Upper lobe of left lung (tissue), 6 donors: ENCODE data around the gene GTPBP4. TPM values are rescaled to one million over a fixed set of nuclear protein-coding genes. Genes with fewer than 3 reads are reported as not detected.

Experiments
- ATAC-seq, 2 donors: fragments of 200-7000 bp; cut with Tn5 transposase; one replicate each; pipeline ENCODE4 v1.9.1; 2022; ENCODE audit warnings: mild to moderate bottlenecking in 2 of 2, moderate library complexity in 2 of 2; ENCODE audit not compliant: low FRiP score in 2 of 2
- DNase-seq, 2 donors: peaks; one replicate each; pipeline ENCODE4 v3.0.0-alpha.2; 2019 to 2020
- H3K27ac ChIP-seq, 4 donors: fragments of 200-600 bp; sonication (generic); one replicate each; pipeline ENCODE4 v1.5.1; 2016 to 2019
- H3K27me3 ChIP-seq, 4 donors: fragments of 200-600 bp; sonication (generic); one replicate each; pipeline ENCODE4 v1.5.1; 2017 to 2019
- H3K36me3 ChIP-seq, 4 donors: fragments of 200-600 bp; sonication (generic); one replicate each; pipeline ENCODE4 v1.5.1; 2016 to 2019
- H3K4me1 ChIP-seq, 4 donors: fragments of 200-600 bp; sonication (generic); one replicate each; pipeline ENCODE4 v1.5.1; 2018 to 2019
- H3K4me3 ChIP-seq, 4 donors: fragments of 200-600 bp; sonication (generic); one replicate each; pipeline ENCODE4 v1.5.1; 2017 to 2019; ENCODE audit warnings: mild to moderate bottlenecking in 2 of 4, moderate library complexity in 1 of 4
- H3K9me3 ChIP-seq, 4 donors: fragments of 200-600 bp; sonication (generic); one replicate each; pipeline ENCODE4 v1.5.1; 2018 to 2019
- EP300 ChIP-seq, 4 donors: sonication (generic); formaldehyde crosslinking; IDR thresholded peaks; one replicate each; pipeline ENCODE4 v1.5.1; 2017; ENCODE audit warnings: antibody characterized with exemption in 4 of 4, control low read depth in 2 of 4
- POLR2A ChIP-seq, 4 donors: fragments of 450-650 bp; IDR thresholded peaks; one replicate each; pipeline ENCODE4 v1.5.1; 2016 to 2017; ENCODE audit warnings: antibody characterized with exemption in 4 of 4, mild to moderate bottlenecking in 2 of 4
- POLR2AphosphoS5 ChIP-seq, 2 donors: sonication (generic); formaldehyde crosslinking; IDR thresholded peaks; one replicate each; pipeline ENCODE4 v1.5.1; 2017; ENCODE audit warnings: antibody characterized with exemption in 2 of 2
- WGBS, 2 donors: methylation state at CpG; one replicate each; pipeline ENCODE4 v1.1.5; 2017 to 2018; 5-methylcytosine and 5-hydroxymethylcytosine counted together
- total RNA-seq, 6 donors: library from RNA; depleted of rRNA in 4 of 6; stranded (reverse); fragments of >200 nt in 4 of 6; gene quantifications; one replicate each; pipeline versions ENCODE4 v1.1.0 to v1.2.1, GENCODE V29; 2016 to 2021
- TF ChIP-seq, protein P1 (sequence below), 6 experiments: fragments of 450-650 bp in 4 of 6; fragments of 200-600 bp in 2 of 6; sonication (generic) in 2 of 6; IDR thresholded peaks; one replicate each; pipeline ENCODE4 v1.5.1; 2016 to 2019; ENCODE audit warnings: antibody characterized with exemption in 6 of 6
- donor health status: DM: no; HTN: no; CAD: no; lungs with moderate emphysema.
- donor health status: DM: no; HTN: yes; CAD: no; lungs with severe emphysema.

The GTPBP4 gene
- total RNA-seq, 6 donors from 2014 or later = 22.0 to 41.9 (median 33.3) TPM

GRCh38 chr10:992871-993270 is 4.6 kb downstream of the GTPBP4 start:
- no peak overlapping the region for H3K27ac ChIP-seq
- no peaks in the 10 kb centered on the region for H3K9me3 ChIP-seq
- H3K27me3 ChIP-seq = no peaks in the 10 kb centered on the region
- TF ChIP-seq POLR2AphosphoS5 (IDR thresholded peaks at IDR 0.05) (no peak), POLR2A (IDR thresholded peaks at IDR 0.05) (no peak), EP300 (IDR thresholded peaks at IDR 0.05) (no peak)
- TF ChIP-seq, protein P1, sequence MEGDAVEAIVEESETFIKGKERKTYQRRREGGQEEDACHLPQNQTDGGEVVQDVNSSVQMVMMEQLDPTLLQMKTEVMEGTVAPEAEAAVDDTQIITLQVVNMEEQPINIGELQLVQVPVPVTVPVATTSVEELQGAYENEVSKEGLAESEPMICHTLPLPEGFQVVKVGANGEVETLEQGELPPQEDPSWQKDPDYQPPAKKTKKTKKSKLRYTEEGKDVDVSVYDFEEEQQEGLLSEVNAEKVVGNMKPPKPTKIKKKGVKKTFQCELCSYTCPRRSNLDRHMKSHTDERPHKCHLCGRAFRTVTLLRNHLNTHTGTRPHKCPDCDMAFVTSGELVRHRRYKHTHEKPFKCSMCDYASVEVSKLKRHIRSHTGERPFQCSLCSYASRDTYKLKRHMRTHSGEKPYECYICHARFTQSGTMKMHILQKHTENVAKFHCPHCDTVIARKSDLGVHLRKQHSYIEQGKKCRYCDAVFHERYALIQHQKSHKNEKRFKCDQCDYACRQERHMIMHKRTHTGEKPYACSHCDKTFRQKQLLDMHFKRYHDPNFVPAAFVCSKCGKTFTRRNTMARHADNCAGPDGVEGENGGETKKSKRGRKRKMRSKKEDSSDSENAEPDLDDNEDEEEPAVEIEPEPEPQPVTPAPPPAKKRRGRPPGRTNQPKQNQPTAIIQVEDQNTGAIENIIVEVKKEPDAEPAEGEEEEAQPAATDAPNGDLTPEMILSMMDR (IDR thresholded peaks at IDR 0.05) = no peak
- H3K4me1 ChIP-seq = peaks cover 11 to 21% (median 13%) of the 10 kb centered on the region in 4 donors
- peaks cover 16 to 53% (median 41%) of the 10 kb centered on the region in 4 donors for H3K36me3 ChIP-seq
- no peak overlapping the region for H3K4me3 ChIP-seq
- ATAC-seq = no peak
- no peak for DNase-seq

- Histone ChIP-seq H3K9me3 (no peaks in the 10 kb centered on the region), H3K27me3 (no peaks in the 10 kb centered on the region), H3K4me1 (peaks cover 0 to 8% (median 2%) of the 10 kb centered on the region in 4 donors), H3K27ac (no peak overlapping the region), H3K36me3 (peaks cover 30 to 74% (median 61%) of the 10 kb centered on the region in 4 donors), H3K4me3 (no peak overlapping the region)
- no peak for DNase-seq
- TF ChIP-seq, protein P1 (IDR thresholded peaks at IDR 0.05) = no peak
- TF ChIP-seq EP300 (IDR thresholded peaks at IDR 0.05) (no peak), POLR2A (IDR thresholded peaks at IDR 0.05) (no peak), POLR2AphosphoS5 (IDR thresholded peaks at IDR 0.05) (no peak)
- WGBS, 2 donors = 91 to 94% methylated on average over 6 of the region's 6 CpGs
- ATAC-seq = no peak
These were observed 6.8 kb downstream of the GTPBP4 start for GRCh38 chr10:994836-995558.

DNA sequence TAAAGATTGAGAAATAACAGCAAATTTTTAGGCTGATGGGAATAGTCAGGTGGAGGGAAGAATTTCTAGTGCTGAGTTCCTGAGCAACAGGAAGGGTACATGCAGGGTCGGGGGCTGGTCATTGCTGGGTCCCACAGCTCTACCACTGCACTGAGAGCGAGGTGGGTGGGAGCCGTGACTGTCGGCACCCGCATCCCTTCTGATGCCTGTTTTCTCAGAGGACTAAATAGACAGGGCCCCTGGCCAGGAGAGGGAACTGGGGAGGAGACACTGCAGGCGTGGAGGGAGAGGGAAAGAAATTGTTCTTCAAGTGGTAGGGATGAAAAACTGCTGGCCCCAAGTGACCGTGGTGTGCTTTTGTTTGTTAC is 7.3 kb downstream of the GTPBP4 start:
- Histone ChIP-seq H3K4me3 (no peak overlapping the region), H3K4me1 (peaks cover 0 to 2% (median 0%) of the 10 kb centered on the region in 4 donors), H3K27ac (no peak overlapping the region), H3K27me3 (no peaks in the 10 kb centered on the region), H3K9me3 (no peaks in the 10 kb centered on the region), H3K36me3 (peaks cover 31 to 80% (median 66%) of the 10 kb centered on the region in 4 donors)
- WGBS, 2 donors = 95 to 98% methylated on average over 7 of the region's 7 CpGs
- TF ChIP-seq POLR2AphosphoS5 (IDR thresholded peaks at IDR 0.05) (no peak), EP300 (IDR thresholded peaks at IDR 0.05) (no peak), POLR2A (IDR thresholded peaks at IDR 0.05) (no peak)
- TF ChIP-seq, protein P1 (IDR thresholded peaks at IDR 0.05) = no peak
- ATAC-seq (no peak), DNase-seq (no peak)

- TF ChIP-seq POLR2A (IDR thresholded peaks at IDR 0.05) (no peak), POLR2AphosphoS5 (IDR thresholded peaks at IDR 0.05) (no peak), EP300 (IDR thresholded peaks at IDR 0.05) (no peak)
- TF ChIP-seq, protein P1 (IDR thresholded peaks at IDR 0.05) = no peak
- DNase-seq (no peak), ATAC-seq (no peak)
- H3K27ac ChIP-seq = no peak overlapping the region
- H3K27me3 ChIP-seq = no peaks in the 10 kb centered on the region
- H3K9me3 ChIP-seq = no peaks in the 10 kb centered on the region
- peaks cover 35 to 85% (median 70%) of the 10 kb centered on the region in 4 donors for H3K36me3 ChIP-seq
- 96 to 98% methylated on average over 12 of the region's 12 CpGs for WGBS, 2 donors
- no peak overlapping the region for H3K4me3 ChIP-seq
- no peaks in the 10 kb centered on the region for H3K4me1 ChIP-seq
These were observed 7.8 kb downstream of the GTPBP4 start for GRCh38 chr10:996031-996430.
